Activated T-cell treated with anti-CD3 and anti-CD28 coated beads, Interleukin-2, amount 50 U/mL, for 1 hour (primary cell): Measurements from ENCODE around the gene GMDS.

ENCODE experiments used
- DNase-seq: peaks from one replicate; pipeline ENCODE4 v3.0.0-alpha.2; 2020

GMDS gene

GRCh38 chr6:2085657-2086056 is 159.7 kb downstream of the GMDS start:
- DNase-seq, result no peak

DNA sequence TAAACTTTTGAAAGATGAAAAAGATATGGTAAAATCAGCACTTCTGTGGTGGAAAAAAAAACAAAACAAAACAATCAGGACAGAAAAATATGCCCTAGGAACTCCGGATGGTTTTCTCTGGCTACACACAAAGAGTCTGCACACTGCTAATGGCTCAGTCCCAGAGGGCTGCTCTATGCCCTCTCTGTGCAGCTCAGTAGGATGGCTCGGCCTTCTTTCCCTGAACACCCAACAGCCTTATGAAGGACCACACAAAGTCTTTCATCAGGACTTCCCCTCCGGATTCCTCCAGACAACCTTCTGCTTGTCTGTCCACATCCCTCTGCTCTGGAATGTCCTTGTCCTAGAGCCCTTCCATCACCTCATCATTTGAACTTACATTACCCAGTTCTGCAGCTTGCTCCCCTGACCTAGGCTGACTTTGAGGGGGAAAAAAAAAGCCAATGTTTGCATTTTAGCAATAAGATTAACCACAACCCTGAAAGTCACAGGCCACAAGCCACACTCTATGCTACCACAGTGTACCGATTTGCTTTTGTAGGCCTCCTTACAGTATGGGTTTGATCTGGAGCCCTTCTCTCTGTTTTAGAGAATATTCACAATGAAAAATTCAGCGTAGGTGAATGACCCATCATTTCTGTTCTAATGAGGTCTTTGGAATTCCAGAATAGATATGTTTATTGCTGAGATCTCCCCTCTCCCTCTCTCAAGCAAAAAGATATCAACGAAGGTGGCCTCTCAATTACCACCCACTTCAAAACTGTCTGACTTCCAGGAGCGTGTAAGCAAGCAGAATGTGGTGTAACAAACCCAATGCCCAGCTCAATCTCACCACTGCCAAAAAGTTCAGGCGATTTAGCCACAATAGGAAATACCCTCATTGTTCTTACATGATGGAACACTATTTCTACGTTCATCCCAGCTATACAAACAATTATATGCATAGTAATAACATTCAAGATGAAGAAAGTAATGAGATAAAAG is 164.0 kb downstream of the GMDS start:
- no peak for DNase-seq

DNA sequence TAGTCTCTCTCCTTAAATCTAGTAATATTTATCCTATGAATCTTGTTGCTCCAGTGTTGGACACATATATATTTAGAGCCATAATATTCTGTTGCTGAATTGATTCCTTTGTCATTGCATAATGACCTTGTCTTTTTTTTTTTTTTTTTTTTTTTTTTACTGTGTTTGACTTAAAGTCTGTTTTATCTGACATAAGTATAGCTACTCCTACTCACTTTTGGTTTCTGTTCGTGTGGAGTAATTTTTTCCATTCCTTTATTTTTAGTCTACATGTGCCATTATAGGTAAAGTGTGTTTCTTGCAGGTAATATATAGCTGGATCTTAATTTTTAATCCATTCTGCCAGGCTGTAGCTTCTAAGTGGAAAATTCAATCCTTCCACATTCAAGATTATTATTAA is 166.5 kb downstream of the GMDS start:
- DNase-seq, result no peak

GRCh38 chr6:2077826-2078225 is 167.6 kb downstream of the GMDS start:
- DNase-seq, result no peak

GRCh38 chr6:2073476-2073875 is 171.9 kb downstream of the GMDS start:
- no peak for DNase-seq

DNA sequence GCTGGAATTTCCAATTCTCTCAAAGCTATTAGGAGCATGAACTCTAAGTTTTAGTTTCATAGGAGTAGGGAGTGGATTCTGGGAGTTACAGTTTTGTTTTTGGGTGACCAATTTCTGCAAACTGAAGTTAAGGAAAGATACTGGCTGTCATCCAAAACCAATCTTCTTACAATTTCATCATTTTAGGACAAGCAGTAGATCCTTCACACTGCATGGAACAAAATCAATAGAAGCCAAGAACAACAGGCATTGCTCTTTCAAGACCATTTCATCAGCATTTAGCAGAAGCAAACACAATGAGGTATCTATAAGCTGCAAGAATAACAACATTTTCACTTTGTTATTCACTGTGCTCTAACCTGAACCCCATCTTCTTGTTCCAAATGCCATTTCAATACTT is 173.0 kb downstream of the GMDS start:
- no peak for DNase-seq

DNA sequence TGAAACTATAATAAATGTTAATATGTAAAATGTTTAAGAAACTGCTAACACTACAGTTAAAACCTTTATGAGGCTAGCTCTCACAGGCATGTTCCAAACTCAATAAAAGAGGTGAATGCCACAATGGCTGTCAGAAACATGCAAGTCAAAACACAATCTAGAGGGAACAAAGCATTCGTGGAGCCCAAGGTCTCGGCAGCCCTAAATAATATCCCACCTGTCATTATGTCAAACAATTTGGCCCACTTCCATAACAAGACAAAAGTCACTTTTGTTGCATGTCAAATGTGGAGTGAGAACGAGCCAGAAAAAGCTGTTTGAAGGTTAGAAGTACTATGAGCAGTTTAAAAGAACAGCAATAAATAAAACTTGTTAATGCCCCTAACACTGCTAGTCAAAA is 181.9 kb downstream of the GMDS start:
- no peak for DNase-seq

DNA sequence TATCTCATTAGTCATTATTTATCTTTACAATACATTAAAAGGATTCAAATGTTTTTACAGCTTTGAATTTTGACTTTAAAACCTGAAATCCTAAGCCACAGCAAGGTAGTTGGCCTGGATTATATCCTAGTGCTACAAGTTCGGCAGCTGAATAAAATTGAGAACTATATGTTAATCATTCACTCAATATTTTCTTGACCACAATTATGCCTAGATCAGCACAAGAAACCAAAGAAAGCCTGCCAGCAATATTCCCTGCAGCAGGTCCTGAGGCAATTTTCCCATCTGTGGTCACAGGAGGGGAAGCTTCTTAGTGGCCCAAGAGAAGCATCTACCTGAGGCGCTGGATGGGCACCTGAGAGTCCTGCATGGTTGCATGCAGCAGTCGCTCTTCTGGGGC is 183.5 kb downstream of the GMDS start:
- no peak for DNase-seq

GRCh38 chr6:2055911-2056310 is 189.5 kb downstream of the GMDS start:
- DNase-seq, result no peak

DNA sequence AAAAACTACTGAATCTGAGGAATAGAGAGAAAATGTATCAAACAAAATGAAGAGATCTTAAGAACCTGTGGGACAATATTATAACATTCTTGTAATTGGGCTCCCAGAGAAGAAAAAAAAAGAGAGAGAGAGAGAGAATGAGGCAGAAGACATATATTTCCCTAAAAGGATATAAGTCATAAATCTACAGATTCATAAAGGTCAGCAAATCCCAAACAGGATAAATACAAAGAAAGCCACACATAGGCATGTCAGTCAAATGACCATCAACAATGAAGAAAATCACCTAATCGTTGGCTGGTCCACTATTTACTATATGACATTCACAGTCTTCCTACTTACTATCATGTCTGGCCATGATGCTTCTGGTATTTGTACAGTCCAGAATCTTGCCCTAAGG is 190.3 kb downstream of the GMDS start:
- DNase-seq, result no peak

DNA sequence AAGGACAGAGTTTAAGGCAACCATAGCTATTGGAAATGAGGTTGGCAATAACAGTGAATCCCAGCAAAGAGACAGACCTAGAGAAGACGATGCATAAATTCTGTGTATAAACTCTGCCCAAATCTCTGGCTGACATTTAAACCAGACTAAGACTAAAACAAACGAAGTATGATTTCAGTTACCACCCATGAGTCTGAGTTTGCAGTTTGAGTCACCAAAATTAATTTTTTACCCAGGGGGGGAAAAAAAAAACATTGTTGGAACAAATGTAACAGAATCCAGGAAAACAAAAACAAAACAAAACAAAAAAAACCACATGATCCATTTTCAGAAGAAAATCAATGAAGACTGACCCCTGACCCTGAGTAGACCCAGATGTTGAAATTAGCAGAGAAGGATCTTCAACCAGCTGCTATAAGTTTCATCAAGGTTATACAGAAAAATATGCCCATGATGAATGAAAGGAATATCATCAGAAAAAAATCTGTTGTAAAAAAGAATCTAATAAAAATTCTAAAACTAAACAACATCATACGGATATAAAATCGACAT is 190.8 kb downstream of the GMDS start:
- no peak for DNase-seq

GRCh38 chr6:2053691-2054090 is 191.7 kb downstream of the GMDS start:
- no peak for DNase-seq

DNA sequence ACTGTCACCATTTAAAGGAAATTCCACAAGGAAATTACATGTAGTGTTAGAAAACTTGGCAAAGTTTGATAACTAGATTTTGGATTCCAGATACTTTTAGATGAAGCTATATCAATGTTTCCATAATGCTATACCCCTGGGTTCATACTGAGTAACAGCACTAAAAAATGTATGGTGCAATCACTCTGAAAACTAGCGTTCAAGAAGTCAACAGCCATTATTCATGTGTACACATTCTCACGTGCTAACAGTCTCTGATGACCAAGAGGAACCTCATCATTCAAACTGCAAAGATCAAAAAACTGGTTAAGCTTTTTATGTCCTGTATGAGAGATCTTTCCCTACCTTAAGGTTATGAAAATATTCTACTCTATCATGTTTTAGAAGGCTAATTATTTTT is 197.6 kb downstream of the GMDS start:
- DNase-seq, result no peak

DNA sequence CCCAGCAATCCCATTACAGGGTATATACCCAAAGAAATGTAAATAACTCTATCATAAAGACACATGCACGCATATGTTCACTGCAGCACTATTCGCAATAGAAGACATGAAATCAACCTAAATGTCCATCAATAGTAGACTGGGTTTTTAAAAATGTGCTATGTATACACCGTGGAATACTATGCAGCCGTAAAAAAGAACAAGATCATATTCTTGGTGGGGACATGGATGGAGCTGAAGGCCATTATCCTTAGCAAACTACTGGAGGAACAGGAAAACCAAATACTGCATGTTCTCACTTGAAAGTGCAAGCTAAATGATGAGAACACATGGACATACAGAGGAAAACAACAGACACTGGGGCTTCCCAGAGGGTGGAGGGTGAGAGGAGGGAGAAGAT is 201.2 kb downstream of the GMDS start:
- DNase-seq, result no peak

- no peak for DNase-seq
These were observed 202.3 kb downstream of the GMDS start for GRCh38 chr6:2042956-2043648.

GRCh38 chr6:2038092-2038491 is 207.3 kb downstream of the GMDS start:
- DNase-seq, result peak; percentile 24

DNA sequence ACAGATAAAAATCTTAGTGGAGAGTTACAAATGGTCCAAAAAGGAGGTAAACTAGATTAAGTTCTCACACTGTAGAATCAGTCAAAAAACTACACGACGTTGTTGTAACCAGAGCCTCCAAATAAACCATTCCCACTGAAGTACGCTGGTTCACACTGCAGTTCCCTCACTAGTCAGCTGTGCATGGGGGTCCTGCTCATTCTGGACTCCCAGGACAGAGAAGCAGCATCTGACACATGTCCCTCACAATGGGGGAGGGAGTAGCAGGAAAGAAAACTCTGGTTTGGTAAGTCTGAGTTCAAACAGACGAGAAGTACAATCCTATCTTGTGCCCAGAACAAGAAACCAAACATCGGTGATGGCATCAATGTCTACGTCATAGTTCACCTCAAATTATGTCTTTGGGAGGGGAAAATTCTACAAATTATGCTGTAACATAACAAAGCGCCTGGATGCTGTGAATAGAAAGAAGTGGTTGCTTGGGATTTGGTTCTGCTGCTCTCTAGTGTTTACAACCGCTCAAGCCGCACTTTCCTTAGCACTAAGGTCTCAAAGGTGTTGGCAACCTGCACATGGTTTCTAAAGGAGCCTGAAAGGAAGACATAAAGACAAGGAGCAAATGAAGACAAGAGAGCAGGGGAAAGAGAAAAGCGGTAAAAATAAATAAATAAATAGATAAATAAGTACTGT is 208.0 kb downstream of the GMDS start:
- DNase-seq, result no peak

GRCh38 chr6:2036710-2037023 is 208.7 kb downstream of the GMDS start:
- no peak for DNase-seq

DNA sequence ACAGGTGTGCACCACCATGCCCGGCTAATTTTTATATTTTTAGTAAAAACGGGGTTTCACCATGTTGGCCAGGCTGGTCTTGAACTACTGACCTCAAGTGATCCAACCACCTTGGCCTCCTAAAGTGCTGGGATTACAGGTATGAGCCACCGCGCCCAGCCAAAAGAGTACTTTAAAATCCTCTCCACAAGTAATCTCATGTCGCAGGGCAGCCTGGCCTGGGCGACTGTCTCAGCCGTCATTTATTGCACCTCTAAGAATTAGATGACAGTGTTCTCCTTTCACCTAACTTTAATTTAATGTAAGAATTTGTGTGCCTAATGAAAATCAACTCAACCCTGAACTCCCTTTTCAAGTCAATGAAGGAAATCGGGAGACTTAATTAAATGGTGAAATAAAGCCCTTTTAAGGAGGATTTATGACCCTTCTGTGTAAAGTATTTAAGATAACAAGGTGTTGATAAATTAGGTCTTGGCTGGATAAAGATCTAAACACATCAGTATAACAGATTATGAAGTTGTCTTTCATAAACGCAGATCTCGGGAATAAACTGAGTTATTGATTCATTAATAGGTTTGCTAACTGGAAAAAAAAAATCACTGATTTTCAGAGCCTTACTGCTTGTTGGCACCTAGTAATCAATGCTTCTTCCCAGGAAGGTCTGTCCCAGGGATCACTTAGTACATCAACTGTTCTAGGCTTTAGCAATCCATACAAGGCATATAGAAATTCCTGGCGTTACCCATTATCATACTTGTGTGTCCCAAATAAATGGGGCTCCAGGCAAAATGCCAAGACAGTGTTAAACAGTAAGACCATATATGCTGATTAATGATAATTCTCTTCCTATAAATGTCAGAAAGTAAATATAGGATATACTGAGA is 209.3 kb downstream of the GMDS start:
- no peak for DNase-seq

DNA sequence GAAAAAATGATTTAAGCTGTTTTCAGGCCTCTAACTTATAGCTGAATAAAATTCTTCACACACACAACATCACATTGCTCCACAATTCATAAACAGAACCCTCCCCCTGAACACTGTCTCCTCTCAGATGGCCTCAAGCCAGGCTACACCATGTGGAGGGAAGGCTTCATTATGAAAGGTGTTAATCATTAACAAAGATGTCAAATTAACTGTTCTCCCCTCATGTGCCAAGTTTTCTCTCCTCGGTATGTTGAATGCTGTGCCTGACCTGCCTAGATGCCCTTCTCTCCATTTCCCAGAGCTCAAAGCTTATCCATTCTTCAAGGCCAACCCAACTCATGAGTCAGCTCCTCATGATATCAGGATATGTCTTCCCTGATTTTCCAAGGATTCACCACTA is 210.4 kb downstream of the GMDS start:
- DNase-seq, result no peak

DNA sequence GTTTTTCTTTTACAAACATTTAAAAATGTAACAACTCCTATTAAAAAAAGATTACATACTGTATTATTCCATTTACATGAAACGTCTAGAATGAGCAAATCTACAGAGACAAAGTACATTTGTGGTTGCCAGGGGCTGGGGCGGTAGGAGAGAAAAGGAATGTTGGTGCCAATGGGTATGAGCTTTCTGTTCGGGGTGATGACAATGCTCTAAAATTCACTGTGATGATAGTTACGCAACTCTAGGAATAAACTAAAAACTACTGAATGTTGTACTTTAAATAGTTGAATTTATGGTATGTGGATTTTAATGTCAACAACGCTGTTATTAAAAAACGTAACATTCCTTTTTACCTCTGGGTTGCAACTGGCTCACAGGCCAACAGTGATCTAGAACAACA is 211.1 kb downstream of the GMDS start:
- DNase-seq, result no peak

DNA sequence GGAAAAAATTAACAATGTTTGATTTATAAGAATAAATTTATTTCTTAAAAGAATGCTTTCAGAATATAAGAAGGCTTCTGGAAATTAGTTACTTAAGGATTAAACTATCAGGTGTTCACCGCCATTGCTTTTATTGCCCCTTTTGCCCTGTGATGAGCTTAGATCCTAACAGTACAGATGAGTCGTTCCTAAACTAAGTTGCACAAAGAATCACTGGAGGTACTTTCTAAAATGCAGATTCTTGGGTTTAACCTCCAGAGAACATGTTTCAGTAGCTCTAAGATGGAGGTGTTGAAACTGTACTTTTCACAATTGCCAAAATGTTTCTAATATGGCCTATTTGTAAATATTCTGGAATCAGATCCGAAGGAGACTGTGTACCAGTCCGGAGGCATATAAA is 211.9 kb downstream of the GMDS start:
- DNase-seq, result no peak
